GM18858 (cell line): Measurements from ENCODE around the gene MS4A6E.
"Not testable (repeated sequence)": the region's sequence is repeated elsewhere in the genome, so short reads cannot be mapped to it uniquely, and the experiment has no call there.

Source experiments
- ATAC-seq: cut with Tn5 transposase; IDR thresholded peaks from one replicate; pipeline ENCODE4 v1.9.1; 2021; ENCODE audit not compliant: unreplicated experiment

Gene MS4A6E

DNA sequence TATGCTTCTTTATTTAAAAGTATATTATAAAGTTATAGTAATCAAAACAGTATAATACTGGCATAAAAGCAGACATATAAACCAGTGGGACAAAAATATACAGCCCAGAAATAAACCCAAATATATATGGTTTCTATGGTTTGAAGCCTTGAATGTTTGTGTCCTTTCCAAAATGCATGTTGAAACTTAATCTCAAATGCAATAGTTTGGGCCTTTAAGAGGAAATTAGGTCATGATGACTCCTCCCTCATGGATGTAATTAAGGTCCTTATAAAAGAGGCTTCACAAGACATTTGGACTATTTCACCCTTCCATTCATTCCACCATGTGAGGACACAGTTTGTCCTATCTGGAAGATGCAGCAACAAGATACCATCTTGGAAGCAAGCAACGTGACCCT is at the start of gene MS4A6E:
Gene MS4A6E, plus strand, starts transcription at position 301 of the 400 bp plus-strand sequence. CDS start 7,641 bp downstream, outside the sequence.
- no peak for ATAC-seq

DNA sequence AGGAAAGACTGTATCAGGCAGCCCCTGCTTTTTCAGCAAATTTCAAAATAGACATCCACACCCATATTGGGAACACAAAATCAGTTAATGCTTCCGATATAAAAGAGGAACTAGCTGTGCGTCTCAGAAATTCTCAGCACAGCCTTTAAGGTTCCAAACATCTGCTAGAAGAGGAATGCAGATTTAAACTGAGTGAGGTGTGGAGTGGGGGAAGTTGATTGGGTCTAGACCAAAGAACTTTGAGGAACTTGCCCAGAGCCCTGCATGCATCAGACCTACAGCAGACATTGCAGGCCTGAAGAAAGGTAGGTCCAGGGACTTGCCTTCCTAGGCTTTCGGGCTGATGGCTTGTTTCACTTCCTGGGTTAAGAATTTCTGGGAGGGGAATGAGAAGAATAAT is 46.6 kb upstream of the MS4A6E start, which contains the start of gene MS4A4A:
Gene MS4A4A, plus strand, starts transcription at position 255 of the 400 bp plus-strand sequence. Its CDS starts 10 bp downstream, at position 265.
- ATAC-seq: no peak

GRCh38 chr11:60281485-60281884 is 45.6 kb upstream of the MS4A6E start:
- no peak for ATAC-seq

DNA sequence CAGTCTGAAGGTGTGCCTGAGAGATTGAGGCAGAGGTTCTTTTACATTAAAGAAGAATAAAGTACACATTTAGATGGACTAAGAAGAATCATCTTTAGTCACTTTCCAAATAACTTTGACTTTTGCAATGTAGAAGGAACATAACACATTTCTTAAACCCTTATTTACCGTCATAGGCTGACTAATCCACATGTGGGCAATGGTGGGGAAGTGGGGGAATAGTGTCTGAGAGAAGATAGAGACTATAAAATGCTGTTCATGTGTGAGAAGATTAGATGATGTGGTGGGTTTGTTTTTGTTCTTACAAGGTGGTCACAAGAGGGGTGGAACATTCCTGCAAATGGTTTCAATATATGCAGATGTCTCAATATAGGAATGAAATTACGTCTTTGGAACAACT is 44.8 kb upstream of the MS4A6E start:
- no peak for ATAC-seq

GRCh38 chr11:60285411-60286126 is 41.5 kb upstream of the MS4A6E start:
- ATAC-seq: not testable (repeated sequence)

DNA sequence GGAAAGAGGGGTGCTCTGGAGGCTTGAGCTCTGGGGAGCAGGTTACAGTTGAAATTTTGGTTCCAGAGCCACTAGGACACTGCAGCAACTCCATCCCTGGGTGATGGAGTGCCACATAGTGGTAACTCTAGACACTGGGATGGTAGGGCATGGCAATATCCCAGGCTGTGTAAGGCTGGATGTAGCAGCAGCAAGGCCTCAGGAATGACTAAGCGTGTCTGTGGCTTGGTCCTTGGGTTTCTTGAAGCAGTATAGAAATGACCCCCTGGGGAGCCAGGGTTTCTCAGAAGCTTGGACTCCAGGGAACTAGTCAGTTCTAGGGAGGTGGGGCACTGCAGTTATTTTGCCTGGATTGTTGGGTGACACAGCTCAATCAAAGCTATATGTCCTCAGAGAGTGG is 38.5 kb upstream of the MS4A6E start:
- ATAC-seq: no peak

GRCh38 chr11:60292145-60292544 is 34.9 kb upstream of the MS4A6E start:
- no peak for ATAC-seq

DNA sequence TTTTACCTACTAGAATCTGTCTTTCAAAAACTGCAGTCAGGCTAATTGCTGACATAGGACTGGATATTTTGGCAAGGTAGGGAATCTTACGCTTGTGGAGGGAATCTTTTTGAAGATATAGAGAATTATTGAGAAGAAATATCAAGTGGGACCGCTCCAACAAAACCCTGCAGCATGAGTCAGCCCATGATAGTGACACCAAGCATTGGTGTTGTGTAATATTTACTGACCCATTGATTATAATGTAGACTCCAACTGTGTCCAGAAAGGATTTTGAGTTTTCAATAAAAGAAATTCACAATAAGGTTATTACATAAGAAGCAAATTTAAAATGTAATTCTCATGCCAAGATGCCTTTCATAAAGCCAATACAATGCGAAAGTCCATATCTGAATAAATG is 25.9 kb upstream of the MS4A6E start:
- ATAC-seq: no peak

DNA sequence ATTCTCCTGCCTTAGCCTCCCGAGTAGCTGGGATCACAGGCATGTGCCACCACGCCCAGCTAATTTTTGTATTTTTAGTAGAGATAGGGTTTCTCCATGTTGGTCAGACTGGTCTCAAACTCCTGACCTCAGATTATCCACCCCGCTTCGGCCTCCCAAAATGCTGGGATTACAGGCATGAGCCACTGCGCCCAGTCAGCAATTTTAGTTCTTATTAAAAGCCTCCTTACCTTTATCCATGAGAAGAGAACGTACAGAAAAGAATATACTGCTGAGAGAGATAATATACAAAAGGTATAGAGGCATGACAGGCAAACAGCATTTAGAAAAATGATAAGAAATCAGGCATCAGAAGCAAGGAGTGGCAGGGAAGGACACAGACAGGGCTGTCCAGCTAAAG is 25.2 kb upstream of the MS4A6E start:
- ATAC-seq: not testable (repeated sequence)

GRCh38 chr11:60303661-60304060 is 23.4 kb upstream of the MS4A6E start:
- no peak for ATAC-seq

GRCh38 chr11:60305906-60306619 is 21.0 kb upstream of the MS4A6E start:
- ATAC-seq: no peak

DNA sequence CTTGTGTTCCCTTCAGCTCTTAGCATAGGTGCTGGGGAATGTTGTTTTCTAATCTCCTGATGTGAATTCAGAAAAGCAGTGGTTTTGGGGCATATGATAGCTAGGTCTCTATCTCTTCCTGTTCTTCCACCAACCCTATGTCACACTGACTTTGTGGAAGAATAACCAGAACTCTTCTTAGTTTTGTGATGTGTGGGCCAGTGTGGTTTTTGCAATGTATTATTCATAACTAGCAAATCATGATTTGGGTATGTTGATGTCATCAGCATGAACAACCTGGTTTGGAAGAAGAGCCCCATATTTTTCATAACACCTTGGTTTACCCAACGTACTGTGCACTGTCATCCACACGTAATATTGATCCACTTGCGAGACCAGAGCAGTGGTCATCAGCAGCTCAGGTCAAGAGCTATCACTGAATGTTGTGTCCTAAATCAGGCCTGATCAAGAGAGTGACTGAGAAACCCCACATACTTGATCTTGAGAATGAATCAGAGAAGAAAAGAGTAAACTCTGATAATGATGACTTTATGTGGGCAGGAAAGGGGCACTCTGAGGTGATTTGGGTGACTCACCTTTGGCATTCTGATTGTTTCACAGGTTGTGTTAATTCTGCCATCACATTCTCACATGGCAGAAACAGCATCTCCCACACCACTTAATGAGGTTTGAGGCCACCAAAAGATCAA is 19.4 kb upstream of the MS4A6E start:
- no peak for ATAC-seq

- ATAC-seq: peak; percentile 39
Measured at GRCh38 chr11:60310407-60310998, 16.6 kb upstream of the MS4A6E start.

DNA sequence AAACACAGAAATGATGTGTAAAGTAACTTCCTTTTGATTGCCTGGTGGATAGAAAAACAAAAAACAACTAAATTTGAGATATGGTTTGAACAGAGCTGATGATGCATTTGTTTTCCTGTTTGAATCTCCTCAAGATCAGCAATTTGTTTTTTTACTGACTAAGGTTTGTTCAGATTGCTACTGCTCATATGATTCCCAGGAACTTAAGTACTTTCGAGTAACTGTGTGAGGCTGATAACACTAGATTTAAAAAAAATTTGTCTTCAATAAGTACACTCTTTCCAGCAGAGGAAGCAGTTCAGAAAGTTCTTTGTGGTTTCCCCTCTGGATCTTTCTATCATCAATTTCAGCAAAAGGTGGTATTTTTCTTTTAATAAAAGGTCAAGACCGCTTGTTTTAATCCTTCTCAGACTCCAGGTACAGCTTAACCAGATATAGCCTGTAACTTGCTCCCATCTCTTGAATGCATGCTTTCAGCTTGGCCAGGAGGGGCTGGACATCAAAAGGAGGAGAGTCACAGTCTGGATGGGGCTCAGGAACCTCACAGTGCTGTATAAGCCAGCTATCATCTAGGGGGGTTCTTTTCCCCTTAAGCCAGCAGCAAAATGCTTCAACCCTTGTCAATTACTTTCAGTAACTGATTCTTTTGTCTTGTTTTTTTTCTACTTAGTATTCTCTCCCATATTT is 12.3 kb upstream of the MS4A6E start:
- ATAC-seq: no peak

DNA sequence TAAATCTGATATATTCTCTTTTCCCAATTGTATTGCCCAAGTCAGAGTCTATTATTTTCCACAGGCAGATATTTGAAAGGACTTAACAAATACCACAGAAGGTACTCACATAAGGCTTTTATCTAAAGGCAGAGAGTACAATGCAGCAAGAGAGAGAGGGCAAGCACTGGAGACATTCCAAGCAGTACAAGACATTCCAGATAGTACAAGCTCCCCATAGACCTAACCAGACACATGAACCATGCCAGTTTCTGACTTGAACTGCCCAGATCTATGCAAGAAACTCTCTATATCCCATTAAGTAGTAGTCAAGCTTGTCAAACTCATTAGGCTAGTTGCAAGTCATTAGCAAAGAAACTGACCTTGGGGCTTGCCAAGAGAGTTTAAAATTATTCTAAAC is 11.2 kb upstream of the MS4A6E start:
- no peak for ATAC-seq

DNA sequence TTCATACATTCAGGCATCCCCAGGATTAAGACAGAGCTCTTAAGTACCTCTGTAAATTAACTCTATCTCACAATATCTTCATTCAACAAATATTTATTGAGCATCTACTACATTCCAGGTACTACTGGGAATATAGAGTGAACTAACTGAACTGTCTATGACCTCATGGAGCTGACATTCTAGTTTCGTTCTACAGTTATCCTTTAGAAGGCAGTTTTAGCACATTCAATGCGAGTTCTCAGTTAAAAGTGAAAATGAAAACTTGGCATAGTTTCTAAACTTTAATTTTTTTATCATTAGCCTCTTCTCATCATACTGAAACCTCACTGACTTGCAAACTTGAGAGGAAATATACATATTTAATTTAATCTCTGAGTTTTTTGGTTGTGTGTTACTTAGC is 10.7 kb upstream of the MS4A6E start:
- ATAC-seq: no peak

GRCh38 chr11:60318726-60319125 is 8.3 kb upstream of the MS4A6E start:
- ATAC-seq: no peak

GRCh38 chr11:60321051-60321450 is 6.0 kb upstream of the MS4A6E start:
- no peak for ATAC-seq

DNA sequence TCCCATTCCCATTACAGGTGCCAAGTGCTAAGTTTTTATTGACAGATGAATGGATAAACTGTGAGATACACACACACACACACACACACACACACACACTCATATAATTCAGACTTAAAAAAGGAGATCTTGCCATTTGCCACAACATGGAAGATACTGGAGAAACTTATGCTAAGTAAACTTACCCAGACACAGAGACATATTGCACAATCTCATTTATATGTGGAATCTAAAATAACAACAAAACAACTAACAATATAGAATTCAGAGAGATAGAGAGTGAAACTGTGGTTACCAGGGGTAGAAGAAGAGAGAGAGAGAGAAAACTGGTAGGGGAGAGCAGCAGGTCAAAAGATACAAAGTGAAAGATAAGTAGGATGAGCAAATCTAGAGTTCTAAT is 1.4 kb downstream of the MS4A6E start:
- no peak for ATAC-seq

- ATAC-seq: no peak
Measured at GRCh38 chr11:60332846-60333245, 5.8 kb downstream of the MS4A6E start.
